Hematopoietic multipotent progenitor cell treated with erythropoietin and hydrocortisone succinate and interleukin-3 and kit ligand, for 6 days (in vitro differentiated cells): ENCODE data around the gene QRFP.

Experiments
- DNase-seq: peaks from one replicate; pipeline ENCODE4 v3.0.0-alpha.2; 2015

QRFP gene

DNA sequence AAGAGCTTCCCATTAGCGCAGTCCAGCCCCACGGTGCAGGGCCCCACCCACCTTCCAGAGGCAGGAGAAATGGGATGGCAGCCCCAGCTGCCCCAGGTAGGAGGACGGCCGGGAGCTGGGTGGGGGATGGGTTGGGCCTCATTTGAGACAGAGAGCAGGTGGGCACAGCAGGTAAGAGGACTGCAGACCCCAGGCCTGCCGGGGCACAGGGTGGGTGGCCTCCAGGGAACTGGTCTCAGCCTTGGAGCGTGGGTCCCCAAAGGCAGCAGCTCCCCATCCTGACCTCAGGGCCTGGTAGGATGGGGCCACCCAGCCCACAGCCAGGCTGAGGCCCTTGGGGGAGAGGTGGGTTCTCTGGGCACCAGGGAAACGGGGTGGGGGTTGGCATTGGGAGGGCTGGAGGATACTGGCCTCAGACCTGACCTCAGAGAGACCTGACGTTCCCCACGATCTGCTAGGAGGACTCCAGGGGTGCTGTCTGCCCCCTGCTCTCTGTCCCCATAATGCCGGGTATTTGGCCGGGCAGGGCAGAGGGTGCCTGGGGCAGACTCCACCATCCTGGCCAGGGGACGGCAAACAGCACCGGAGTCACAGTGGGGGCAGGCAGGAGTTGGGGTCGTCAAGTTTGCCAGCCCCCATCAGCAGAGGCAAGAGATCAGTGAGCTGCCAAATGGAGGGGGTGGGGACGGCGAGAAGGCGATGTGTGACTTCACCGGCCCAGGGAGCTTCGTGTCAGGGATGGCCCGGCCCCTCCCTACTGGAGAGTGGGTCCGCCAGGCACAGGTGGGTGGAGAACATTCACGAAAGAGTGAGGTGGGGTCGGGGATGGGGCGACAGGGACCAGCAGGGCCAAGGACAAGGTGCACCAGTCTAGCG, 6.8 kb upstream of the QRFP start:
- DNase-seq, result no peak

DNA sequence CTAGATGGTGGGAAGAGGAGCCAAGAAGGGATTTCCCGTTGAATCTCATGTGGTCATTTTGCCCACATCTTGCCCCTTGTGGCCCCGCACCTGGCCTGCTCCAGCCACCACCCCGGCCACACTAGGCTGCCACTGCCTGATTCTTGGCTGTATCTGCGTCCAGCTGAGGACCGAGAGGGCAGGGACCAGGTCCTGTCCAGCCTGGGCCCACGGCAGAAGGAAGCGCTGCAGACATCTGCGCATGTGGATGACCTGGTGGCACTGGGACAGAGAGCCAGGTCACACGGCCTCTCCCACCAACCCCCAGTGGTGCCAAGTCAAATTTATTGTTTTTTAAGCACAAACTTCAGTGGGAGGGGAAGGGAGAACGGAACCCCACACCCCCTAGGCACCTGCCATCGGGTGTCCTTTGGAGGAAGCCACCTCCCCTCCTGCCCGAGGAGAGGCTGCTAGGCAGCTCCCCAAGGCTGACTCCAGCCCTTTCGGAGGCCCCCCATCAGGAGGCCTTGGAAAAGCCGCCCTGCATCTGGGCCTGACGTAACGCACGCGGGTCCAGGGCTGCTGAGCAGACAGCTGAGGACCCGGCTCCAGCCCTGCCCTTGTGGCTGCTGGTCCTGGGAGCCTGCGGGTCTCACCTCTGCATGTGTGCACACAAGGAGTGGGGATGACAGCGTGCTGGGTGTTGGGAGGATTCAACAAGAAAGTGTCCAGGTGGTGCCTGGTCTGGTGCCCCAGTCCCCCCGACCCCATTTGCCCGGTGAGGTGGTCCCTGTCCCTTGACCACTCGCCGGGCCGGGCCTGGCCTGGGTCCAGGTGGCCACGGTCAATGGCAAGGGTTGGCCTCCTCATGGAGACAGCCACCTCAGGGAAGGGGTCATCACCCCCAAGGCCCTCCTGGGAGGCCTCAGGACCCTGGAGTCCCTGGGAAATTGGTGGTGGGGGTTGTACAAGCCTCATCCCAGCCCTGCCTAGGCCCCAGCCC, 5.9 kb upstream of the QRFP start:
- no peak for DNase-seq

DNA sequence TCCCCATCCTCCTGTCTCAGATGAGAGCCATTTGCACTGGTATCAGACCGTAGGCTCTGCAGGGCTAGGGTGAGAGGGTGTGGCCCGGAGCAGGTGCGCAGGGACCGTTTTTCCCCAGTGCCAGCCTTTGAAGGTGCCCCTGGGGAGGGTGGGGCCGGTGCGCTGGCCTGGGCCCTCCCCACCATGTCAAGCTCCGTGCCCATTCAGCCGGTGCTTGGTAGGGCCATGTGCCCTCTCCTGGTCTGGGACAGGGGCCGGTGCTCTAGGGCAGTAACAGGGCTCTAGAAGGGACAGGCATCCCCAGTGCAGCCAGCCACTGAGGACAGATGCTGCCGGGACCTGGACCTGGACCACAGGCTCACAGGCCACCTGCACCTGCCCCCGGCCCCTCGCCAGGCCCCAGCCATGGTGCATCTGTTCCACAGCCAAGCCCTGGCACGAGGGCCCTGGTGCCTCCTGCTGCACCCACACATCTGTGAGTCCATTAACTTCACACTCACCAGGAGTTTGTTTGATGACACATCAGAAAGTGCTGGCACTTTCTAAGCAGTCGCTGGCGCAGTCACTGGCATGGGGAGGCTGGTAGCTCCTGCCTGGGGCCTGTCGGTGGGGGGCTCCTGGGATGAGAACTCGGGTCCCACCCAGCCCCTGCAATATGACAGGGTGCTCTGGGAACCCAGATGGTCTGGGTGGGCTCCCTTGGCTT, 5.0 kb upstream of the QRFP start:
- no peak for DNase-seq

DNA sequence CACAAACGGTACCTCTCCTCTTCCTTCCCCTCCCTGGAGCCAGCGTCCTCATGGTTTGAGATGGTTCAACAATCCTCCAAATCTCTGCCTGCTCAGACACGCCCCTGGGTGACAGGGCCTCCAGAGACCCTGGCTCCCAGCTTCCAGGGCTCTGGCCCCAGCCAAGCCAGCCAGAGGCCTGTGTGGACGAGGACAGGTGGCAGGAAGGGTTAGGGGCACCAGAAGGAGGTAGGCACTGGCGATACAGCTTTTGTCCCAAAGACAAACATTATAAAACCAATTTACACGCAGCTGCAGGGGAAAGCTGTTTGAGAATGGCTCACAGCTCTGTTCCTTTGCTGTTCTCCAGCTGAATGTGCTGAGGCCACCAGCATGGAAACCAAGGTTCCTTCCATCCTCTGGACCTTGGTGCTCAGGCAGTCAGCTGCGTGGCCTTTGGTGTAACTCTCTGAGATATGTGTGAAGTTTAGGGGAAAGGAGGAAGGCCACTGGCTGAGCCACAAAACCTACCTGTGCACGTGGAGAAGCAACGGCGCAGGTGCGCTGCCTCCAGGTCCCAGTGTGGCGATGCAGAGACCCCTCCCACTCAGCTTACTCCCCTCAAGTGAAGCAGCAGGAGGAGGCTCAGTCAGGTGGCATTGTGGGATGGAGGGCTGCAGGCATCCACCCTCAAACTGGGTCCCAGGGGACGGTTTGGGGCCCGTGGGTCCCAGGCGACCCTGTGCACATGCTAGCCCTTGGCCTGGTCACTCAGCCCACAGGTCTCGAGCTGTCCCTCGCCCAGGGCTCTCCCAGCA, 4.3 kb upstream of the QRFP start:
- no peak for DNase-seq

DNA sequence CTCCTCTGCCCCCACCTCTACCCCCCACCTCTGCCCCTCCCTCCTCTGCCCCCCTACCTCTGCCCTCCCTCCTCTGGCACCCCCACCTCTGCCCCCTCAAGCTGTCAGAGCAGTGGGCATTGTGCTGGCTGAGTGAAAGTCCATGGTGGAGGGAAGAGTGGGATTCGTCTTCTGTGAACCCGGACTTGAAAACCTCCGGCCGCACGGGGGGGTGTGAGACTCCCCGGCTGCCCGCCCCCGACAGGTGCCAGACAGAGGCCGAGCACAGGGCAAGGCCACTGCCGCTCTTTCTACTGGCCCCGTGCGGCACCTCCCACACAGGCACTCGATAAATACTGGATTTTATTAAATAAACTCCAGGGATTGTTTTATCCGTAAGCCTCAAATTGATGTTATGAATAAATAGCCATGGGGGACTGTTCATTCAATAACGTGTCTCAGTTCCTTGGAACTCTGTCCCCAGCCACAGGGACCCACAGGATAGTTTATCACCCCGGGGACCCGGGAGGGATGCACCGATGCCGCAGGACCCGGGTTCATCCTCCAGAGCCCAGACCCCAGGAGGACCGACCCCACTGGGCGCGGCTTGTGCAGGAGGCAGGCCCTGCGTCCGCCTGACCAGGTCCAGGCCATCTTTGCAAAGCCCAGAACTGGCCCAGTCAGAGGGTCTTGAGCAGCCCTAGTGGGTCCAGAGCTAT, 2.6 kb upstream of the QRFP start:
- DNase-seq, result no peak

DNA sequence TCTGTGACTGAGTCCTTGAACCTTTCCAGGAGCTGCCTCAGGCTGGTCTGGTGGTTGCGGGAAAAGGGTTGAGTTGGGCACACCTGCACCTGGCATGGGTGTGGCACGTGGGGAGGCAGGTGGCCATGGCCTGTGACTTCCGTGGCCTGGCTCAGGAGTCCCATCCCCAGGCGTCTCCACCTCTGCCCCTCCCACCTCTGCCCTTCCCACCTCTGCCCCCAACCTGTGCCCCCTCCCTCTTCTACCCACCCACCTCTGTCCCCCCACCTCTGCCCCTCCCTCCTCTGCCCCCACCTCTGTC, 1.9 kb upstream of the QRFP start:
- no peak for DNase-seq

DNA sequence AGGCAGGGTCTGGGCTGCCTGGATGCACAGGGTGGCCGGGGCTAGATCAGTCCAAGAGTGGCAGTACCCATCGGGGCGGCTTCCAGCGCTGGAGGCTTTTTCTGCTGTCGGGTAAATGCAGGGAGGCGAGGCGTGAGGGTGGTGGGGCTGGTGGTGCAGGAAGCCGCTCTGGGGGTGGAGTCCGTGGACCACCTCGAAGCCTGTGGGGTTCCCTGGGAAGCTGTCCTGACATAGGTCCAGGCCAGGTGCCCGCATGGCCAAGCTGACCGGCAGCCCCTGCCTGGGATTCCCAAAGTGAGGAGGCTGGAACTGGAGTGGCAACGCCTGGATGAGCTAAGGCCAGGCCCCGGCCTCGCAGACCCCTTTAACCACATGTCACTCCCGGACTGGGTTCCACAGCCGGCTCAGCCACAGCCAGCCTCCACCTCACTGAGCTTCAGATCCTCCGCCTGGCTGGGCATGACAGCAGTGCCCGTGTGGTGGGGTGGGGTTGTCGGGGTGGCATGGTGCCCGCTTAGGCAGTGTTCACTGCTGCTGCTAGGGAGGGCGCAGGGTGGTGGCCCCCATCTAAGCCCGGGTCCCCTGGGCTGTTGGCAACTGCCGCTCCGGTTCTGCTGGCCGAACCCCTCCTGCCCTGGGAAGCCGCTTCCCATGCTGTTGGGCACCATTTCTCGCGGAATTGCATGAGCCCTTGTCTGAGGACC, 1.4 kb upstream of the QRFP start:
- DNase-seq, result no peak

DNA sequence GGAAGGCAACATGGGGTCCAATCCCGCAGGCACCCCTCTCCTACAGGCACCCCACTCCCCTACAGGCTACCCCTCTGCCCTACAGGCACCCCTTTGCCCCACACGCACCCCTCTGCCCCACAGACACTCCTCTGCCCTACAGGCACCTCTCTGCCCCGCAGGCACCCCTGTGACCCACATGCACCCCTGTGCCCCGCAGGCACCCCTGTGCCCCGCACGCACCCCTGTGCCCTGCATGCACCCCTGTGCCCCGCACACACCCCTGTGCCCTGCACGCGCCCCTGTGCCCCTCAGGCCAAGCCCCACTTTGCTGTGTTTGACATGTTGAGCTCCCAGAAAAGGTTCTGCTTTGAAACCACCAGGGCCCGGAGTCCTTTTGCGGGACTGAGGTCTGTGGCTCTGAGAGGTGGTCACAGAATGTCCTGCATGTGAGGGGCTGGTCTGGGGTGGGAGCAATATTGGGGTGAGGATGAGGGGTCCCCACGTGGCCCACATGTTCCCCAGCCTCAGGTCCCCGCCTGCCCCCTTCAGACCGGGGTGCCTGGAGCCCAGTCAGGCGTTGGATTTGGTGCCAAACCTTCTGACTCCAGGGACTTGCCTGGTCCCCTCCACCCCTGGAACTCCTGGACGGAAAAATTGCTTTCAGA, 616 bp upstream of the QRFP start:
- DNase-seq, result no peak

DNA sequence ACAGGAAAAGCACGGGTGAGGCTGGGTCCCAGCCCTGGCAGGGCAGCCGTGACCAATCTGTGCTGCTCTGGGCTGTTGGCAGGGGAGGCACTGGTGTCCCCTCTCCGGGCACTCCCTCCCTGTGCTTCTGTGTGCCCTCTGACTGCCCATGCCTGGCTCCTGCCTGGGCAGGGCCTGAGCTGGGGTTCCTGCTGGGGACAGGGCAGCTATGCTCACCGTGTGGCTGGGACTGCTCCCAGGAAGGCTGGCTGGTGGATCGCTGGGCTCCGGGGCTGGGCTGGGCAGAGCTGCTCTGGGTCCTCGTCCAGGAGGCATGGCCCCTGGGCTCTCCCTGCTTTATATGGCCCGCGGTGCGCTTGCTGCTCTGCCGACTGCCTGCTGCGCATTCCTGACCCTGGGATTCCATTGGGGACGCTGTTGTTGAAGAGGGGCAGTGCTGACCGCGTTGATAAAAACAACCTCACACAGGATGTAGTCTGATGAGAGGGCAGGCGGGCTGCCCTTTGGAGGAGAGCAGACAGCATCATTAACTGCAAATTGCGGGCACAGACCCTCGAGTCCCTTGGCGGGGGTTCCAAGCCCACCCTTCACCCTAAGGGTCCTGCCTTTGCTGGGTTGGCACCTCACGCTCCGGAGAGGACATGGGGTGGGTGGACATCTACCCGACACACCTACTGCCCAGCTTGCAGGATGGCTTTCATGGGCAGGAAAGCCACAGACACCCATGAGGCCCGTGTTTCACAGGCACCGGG, 955 bp downstream of the QRFP start:
- DNase-seq, result no peak

DNA sequence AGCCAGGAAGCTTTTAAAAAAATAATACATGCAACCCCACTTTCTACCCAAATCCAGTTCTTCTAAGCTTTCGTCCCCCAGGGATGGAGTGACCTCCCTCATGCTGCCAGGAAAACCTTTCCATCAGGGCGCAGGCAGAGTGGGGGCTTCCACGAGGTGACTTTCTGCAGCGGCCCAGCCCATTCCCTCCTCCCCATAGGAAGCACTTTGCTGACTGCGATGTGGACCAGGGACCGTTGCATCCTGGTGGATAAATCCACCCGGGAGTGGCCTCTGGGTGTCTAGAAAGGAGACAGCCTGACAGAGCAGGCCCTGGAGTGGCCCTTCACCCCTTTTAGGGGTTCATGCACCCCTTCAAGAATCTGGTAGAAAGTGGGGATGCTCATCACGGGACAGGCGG, 1.6 kb downstream of the QRFP start:
- no peak for DNase-seq

DNA sequence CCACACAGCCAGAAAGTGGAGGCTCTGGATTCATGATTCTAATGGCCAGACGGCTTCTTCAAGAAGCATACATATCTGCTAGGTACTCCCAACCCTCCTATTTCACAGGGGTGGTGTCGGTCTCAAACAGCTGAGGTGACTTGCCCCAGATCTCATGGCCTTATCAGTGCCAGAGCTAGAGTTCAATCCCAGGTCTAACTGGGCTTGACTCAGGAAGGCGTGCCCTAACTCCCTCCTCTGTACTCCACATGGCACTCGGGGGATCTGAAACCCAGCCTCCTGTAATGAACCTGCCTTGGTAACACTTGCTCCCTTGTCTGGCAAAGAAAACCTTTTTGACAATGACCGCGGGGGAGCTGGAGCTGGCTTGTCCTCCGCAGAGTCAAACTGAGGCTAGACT, 2.1 kb downstream of the QRFP start:
- peak; percentile 73 for DNase-seq

DNA sequence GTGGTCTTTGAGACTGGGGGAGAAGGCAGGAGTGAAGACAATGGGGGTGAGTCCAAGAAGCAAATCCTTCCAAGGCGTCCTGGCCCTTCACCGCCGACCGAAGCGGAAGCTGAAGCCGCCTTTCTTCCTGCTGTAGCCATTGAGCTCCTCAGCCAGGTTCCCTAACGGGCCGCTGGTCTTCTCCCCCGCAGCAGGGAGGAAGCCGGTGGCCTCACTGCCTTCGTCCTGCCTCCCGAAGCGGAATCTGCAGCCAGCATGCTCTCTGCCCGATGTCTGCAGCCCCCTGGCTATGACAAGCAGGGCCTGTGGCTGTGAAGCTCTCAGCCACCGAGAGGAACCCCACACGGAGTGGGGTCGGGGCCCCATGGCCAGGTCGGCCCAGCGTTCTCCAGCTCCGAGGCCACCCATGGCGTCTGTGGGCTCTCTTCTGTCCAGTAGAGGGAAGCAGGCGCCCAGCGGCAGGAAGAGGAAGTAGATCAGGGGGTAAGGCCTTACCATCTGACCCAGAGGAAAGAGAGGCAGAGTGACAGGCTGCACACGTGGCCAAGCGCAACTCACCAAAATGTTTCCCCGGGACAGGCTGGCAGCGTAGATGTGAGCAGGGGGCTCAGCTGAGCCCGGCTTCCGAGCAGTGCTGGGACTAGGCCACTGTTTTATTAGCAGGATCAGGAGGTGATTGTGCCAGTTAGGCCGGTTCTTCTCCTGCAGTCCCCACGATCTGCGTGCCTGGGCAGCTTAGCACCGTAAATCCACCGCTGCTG, 3.1 kb downstream of the QRFP start:
- DNase-seq, result peak; percentile 81

DNA sequence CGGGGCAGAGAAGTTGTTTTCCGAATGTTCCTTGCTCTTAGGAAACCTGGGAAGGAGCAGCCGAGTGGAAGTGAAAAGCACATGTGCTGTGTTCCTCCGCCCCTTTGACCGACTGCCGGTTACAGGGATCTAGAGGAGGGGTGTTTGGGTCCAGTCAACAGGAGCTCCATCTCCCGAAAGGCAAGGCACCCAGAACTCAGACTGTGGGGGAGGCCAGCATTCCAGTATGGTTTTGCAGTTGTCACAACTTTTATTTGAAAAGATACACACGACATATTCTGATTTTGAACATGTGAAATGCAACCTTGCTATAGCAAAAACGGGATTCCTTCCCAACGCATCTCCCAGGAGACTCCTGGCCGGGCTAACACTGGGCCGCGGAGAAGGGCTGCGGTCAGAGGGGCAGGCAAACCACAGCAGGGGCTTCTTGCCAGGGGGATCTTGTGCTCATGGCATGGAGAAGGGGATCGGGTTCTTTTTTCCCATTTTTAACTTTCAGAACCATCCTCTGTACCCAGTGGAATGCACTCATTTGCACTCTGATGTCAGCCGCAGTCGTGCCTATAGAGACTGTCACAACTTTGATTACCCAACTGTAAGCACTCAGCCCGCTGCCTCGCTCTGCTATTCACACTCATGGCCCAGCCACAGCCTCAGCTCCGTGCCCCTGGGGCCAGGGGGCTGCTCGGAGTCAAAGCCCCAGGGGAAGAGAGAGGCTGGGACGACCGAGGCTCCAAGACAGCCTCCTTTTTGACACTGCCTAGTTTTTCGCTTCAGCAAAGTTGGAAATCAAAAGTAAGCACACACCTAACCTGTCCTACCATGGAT, 3.9 kb downstream of the QRFP start:
- DNase-seq, result no peak

DNA sequence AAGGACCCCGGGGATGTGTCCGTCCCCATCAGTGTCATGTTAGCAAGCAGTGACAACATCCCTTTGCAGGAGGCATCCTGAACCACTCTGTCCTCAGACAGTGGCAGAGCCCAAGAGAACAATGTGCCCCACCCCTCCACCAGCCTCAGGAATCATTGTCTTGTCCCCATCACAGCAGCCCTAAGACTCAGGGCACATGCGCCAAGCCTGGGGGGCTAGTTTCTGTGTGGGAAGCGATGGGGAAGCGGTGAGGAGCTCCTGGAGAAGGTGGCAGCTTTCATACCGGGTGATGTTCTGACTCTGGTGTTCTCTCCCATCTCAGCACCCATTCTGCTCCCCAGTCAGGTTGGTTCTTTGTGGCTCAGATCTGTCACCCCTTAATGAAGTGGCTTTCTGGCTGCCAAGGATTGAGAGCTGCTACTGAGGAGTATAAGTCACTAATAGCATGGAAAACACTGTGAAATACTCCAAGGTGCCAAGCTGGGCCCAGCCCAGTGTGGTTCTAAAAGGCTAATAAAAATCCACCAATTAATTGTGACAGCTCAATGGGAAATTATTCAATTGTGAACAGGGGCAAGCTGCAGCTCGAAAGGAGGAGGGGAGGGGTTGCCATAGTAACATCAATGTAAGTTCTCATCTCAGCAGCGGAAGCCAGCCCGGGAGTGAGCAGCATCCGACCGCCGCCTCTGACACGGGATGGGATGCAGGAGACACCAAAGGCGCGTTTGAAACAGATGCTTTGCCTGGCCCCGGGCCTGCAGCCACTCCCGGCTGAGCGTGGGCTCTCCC, 4.7 kb downstream of the QRFP start:
- no peak for DNase-seq

DNA sequence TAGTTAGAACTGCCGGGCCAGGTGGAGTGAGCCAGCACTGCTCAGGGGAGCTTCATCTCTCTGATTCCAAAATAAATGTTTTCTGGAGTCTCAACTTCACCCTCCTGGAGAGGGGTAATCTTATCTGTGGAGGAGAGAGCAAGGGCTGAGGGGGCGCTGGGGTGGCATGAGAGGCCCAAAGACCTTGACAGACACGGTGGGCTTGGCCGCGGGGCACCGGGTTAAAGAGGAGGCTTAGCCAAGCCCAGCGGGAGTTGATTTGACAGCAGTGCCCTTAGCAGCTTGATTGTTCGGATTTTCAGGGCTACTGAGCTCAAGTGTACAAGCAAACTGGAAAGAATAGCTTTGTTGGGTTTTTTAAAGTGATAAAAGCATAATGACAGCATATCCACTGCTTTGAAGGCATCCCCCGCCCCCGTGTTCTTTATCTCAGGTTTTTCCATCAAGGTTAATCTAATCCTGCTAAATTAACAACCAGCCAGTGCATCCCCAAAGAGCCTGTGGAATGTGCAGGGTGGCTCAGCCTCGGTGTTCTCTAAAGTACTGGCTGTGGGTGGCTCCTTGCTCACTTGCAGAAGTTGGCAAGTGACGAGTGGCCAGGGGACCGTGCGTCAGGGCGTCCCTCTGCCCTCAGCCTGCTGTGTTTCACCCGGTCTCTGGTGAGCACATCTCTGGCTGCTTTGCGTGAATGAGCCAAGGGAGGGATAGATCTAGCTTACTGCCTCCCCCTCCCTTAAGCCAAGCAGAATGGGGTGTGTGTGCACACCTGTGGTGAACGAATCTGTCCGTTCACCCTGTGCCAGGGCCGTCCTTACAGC, 5.5 kb downstream of the QRFP start:
- no peak for DNase-seq

DNA sequence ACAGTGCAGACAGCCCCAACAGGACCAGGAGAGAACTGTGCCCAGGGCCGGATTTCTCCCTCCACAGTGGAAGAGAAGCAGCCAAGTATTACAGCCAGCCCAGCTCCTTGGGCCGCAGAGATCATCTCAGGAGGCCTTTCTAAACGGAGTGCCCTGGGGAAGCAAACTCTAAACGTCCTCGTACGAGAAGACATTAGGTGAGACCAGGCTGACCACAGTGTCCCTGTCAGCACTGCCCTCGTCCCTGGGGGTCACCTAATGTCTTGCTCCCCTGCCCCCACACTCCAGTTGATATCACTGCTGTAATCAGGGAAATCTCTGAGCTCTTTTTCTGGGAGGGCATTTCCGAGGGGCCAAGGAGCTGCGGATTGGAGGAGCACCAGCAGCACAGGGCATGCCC, 6.5 kb downstream of the QRFP start:
- no peak for DNase-seq
